Transverse colon (tissue), 4 donors: Measurements from ENCODE around the gene PGRMC2.

Experiments
- CTCF ChIP-seq, 5 experiments: fragments of 200-600 bp in 3 of 5; fragments of 450-650 bp in 2 of 5; sonication (generic) in 3 of 5; IDR thresholded peaks; 1 replicate in 2 of 5; 2 replicates in 3 of 5; pipeline ENCODE4 v1.5.1; 2016 to 2017; ENCODE audit warnings: antibody characterized with exemption in 5 of 5, inconsistent platforms in 3 of 5, mild to moderate bottlenecking in 2 of 5, moderate library complexity in 1 of 5
- POLR2AphosphoS5 ChIP-seq, 3 donors: sonication (generic); formaldehyde crosslinking; IDR thresholded peaks; one replicate each; pipeline ENCODE4 v1.6.1; 2016; ENCODE audit warnings: antibody characterized with exemption in 3 of 3

DNA sequence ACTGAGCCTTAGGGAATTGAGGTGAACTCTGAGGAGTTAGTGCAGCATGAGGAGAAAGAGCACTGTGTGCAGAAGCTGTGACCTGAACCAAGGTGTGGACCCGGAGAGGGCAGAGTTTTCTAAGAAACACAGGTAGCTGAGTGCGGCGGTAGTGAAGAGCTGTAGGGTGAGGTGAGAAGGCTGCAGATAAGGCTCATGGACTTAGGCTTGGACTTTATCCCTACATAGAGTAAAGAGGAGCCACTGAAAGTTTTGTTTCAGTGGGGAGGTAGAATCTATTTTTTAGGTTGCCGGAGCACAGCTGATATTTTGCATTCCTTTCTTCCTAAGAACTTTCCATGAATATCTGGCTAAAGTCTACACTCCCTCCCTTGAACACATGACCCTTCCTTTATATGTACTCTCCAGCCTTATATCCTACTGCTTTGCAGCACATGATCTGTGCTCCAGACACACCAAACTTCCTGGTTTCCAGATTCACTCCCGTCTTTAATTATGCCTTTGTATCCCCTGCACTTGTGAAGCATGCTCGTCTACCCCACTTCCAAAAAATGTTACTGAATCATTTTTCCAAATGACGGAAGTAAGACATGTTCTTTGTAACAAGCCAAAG lies 10.6 kb upstream of the PGRMC2 start:
- TF ChIP-seq POLR2AphosphoS5 (IDR thresholded peaks at IDR 0.05) (no peak), CTCF (IDR thresholded peaks at IDR 0.05) (no peak)
